KMS-11 (cell line): Measurements from ENCODE around the gene TPH1.
"Not testable (repeated sequence)": the region's sequence is repeated elsewhere in the genome, so short reads cannot be mapped to it uniquely, and the experiment has no call there.

Experiments
- H2AFZ ChIP-seq: fragments of 200-600 bp; sonication (generic); 2 replicates; pipeline ENCODE4 v1.6.1; 2016; ENCODE audit warnings: antibody characterized with exemption, mixed run types, low read depth
- H3K27ac ChIP-seq: fragments of 200-600 bp; sonication (generic); 2 replicates; pipeline ENCODE4 v1.6.1; 2016; ENCODE audit warnings: mild to moderate bottlenecking, mixed run types
- H3K27me3 ChIP-seq: fragments of 200-600 bp; sonication (generic); 2 replicates; pipeline ENCODE4 v1.6.1; 2017; ENCODE audit warnings: mild to moderate bottlenecking, low read depth, mixed run types, moderate library complexity; ENCODE audit not compliant: insufficient read depth
- H3K36me3 ChIP-seq: fragments of 200-600 bp; sonication (generic); 2 replicates; pipeline ENCODE4 v1.6.1; 2017; ENCODE audit warnings: mild to moderate bottlenecking, mixed run types; ENCODE audit not compliant: insufficient read depth
- H3K4me1 ChIP-seq: fragments of 200-600 bp; sonication (generic); 2 replicates; pipeline ENCODE4 v1.6.1; 2016; ENCODE audit warnings: mild to moderate bottlenecking, low read depth, mixed run types; ENCODE audit not compliant: poor library complexity, severe bottlenecking
- H3K4me2 ChIP-seq: fragments of 200-600 bp; sonication (generic); 2 replicates; pipeline ENCODE4 v1.7.0; 2016; ENCODE audit warnings: mild to moderate bottlenecking, mixed run types
- H3K4me3 ChIP-seq: fragments of 200-600 bp; sonication (generic); IDR thresholded peaks from 2 replicates; pipeline ENCODE4 v1.6.1; 2017; ENCODE audit warnings: low read depth, low read length, mixed read lengths; ENCODE audit not compliant: insufficient read depth
- H3K79me2 ChIP-seq: fragments of 200-600 bp; sonication (generic); 2 replicates; pipeline ENCODE4 v1.6.1; 2016; ENCODE audit warnings: low read depth, mixed run types; ENCODE audit not compliant: insufficient read depth
- H3K9ac ChIP-seq: fragments of 200-600 bp; sonication (generic); 2 replicates; pipeline ENCODE4 v1.6.1; 2016; ENCODE audit warnings: mild to moderate bottlenecking, mixed run types
- H4K20me1 ChIP-seq: fragments of 200-600 bp; sonication (generic); 2 replicates; pipeline ENCODE4 v1.6.1; 2016; ENCODE audit warnings: mild to moderate bottlenecking, mixed run types; ENCODE audit not compliant: insufficient read depth
- CTCF ChIP-seq: fragments of 200-600 bp; sonication (generic); conservative IDR thresholded peaks from 2 replicates; pipeline ENCODE4 v1.6.1; 2017; ENCODE audit warnings: low read depth, mild to moderate bottlenecking, antibody characterized with exemption, low read length, moderate library complexity, mixed read lengths

TPH1 gene

GRCh38 chr11:18001191-18001590 is 44.9 kb downstream of the TPH1 start:
- Histone ChIP-seq H3K27ac (no peak overlapping the region), H3K36me3 (peaks cover 3% of the 10 kb centered on the region; the same call in 1 of the 2 replicates), H3K79me2 (no peaks in the 10 kb centered on the region), H4K20me1 (no peaks in the 10 kb centered on the region), H3K4me2 (no peak overlapping the region), H3K27me3 (no peaks in the 10 kb centered on the region), H3K4me1 (no peaks in the 10 kb centered on the region), H3K4me3 (no peak overlapping the region), H2AFZ (no peak overlapping the region), H3K9ac (no peak overlapping the region)
- TF ChIP-seq CTCF = no peak

- H2AFZ ChIP-seq = no peak overlapping the region
- no peak for TF ChIP-seq CTCF
Measured at GRCh38 chr11:18000760-18001159, 45.3 kb downstream of the TPH1 start.

GRCh38 chr11:18000128-18000527 is 45.9 kb downstream of the TPH1 start:
- not testable (repeated sequence) for H3K36me3 ChIP-seq, H3K4me2 ChIP-seq, H3K27ac ChIP-seq, H3K4me1 ChIP-seq, H3K9ac ChIP-seq, H4K20me1 ChIP-seq, H3K4me3 ChIP-seq, H3K27me3 ChIP-seq, H3K79me2 ChIP-seq, H2AFZ ChIP-seq

More at GRCh38 chr11:18000760-18001159, 45.3 kb downstream of the TPH1 start:
- H3K4me2 ChIP-seq = no peak overlapping the region
- H3K36me3 ChIP-seq = peaks cover 3% of the 10 kb centered on the region; the same call in 1 of the 2 replicates
- H3K27me3 ChIP-seq = no peaks in the 10 kb centered on the region
- no peak overlapping the region for H3K27ac ChIP-seq
- H4K20me1 ChIP-seq = no peaks in the 10 kb centered on the region
- H3K9ac ChIP-seq = no peak overlapping the region
- H3K4me3 ChIP-seq = no peak overlapping the region
- no peaks in the 10 kb centered on the region for H3K4me1 ChIP-seq
- H3K79me2 ChIP-seq = no peaks in the 10 kb centered on the region
